SW 1271 (cell line): ENCODE measurements around the gene AUNIP.

Experiments used
- DNase-seq, 2 experiments: peaks; one replicate each; lab custom pipeline; 2025; lab: John Stamatoyannopoulos, UW

Gene AUNIP

GRCh38 chr1:25858906-25859789 is at the start of gene AUNIP:
Gene AUNIP (minus strand): TSS chr1:25859457. CDS start chr1:25859357, 100 bp downstream.
- DNase-seq, result peak; percentile 51 to 83

GRCh38 chr1:25909040-25909439 is 49.8 kb upstream of the AUNIP start:
- DNase-seq, result no peak

GRCh38 chr1:25908161-25908560 is 48.9 kb upstream of the AUNIP start:
- no peak for DNase-seq

GRCh38 chr1:25907601-25908000 is 48.3 kb upstream of the AUNIP start:
- DNase-seq, result no peak

- no peak for DNase-seq
Measured at GRCh38 chr1:25906644-25907300, 47.5 kb upstream of the AUNIP start.

GRCh38 chr1:25905680-25906643 is 46.7 kb upstream of the AUNIP start, which contains the start of gene STMN1:
Gene STMN1 (minus strand): TSS chr1:25906419. CDS start chr1:25904676, 1,743 bp downstream.
- DNase-seq, result peak; percentile 56 to 80

- DNase-seq, result peak; percentile 74 to 86
Measured at GRCh38 chr1:25904943-25905679, 45.9 kb upstream of the AUNIP start.

GRCh38 chr1:25903986-25904385 is 44.7 kb upstream of the AUNIP start:
- DNase-seq, result no peak

- DNase-seq, result no peak
Measured at GRCh38 chr1:25902462-25902861, 43.2 kb upstream of the AUNIP start.

- DNase-seq, result no peak
Measured at GRCh38 chr1:25900219-25900618, 41.0 kb upstream of the AUNIP start.

- DNase-seq, result no peak
Measured at GRCh38 chr1:25899792-25900191, 40.5 kb upstream of the AUNIP start.

- DNase-seq, result no peak
Measured at GRCh38 chr1:25898223-25899015, 39.2 kb upstream of the AUNIP start.

- no peak for DNase-seq
Measured at GRCh38 chr1:25897754-25898153, 38.5 kb upstream of the AUNIP start.

- peak in 1 of 2 experiments; percentile 40 for DNase-seq
Measured at GRCh38 chr1:25896266-25896665, 37.0 kb upstream of the AUNIP start.

GRCh38 chr1:25895365-25895990 is 36.2 kb upstream of the AUNIP start:
- DNase-seq, result peak; percentile 48 to 80

- DNase-seq, result no peak
Measured at GRCh38 chr1:25893116-25893515, 33.9 kb upstream of the AUNIP start.

- DNase-seq, result no peak
Measured at GRCh38 chr1:25891606-25892005, 32.3 kb upstream of the AUNIP start.

GRCh38 chr1:25890239-25891034 is 31.2 kb upstream of the AUNIP start:
- DNase-seq, result peak; percentile 27 to 63

GRCh38 chr1:25889470-25889869 is 30.2 kb upstream of the AUNIP start:
- no peak for DNase-seq
